ENCODE measurements around the gene DDIT3. TPM values are rescaled to one million over a fixed set of nuclear protein-coding genes. Genes with fewer than 3 reads are reported as not detected.
"Not testable (repeated sequence)": the region's sequence is repeated elsewhere in the genome, so short reads cannot be mapped to it uniquely, and the experiment has no call there.

DDIT3 gene
- total RNA-seq, 1 donor from 2014 or later: 34.8 TPM

DNA sequence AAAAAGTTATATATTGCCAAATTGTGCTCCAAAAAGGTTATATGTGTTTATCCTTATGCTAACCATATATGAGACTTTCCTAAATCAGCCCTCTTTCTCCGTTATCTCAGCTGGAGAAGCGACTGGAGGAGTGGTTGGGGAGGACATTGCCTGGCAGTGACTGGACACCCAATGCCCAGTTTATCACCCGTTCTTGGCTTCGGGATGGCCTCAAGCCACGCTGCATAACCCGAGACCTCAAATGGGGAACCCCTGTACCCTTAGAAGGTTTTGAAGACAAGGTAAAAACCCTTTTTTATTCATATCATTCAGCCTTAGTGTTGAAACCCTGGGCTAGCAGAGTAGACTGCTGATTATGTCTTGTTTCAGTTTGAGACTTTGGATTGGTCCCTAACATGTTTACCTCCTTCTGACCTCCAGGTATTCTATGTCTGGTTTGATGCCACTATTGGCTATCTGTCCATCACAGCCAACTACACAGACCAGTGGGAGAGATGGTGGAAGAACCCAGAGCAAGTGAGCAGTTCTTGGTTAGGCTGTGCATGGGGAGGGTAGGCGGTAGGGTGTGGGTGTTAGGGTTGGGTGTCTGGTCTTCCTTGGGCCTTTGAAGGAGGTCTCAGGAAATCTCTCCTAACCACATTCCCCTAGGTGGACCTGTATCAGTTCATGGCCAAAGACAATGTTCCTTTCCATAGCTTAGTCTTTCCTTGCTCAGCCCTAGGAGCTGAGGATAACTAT lies 8.6 kb downstream of the DDIT3 start:
- no peak for ATAC-seq

DNA sequence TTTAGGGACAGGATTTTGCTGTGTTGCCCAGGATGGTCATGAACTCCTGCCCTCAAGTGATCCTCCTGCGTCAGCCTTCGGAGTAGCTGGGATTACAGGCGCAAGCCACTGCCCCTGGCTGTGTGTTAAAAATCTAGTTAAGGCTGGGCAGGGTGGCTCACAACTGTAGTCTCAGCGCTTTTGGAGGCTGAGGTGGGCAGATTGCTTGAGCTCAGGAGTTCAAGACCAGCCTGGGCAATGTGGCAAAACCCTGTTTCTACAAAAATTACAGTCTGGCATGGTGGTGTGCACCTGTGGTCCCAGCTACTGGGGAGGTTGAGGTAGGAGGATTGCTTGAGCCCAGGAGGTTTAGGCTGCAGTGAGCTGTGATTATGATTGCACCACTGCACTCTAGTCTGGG lies 9.2 kb downstream of the DDIT3 start:
- ATAC-seq: no peak

DNA sequence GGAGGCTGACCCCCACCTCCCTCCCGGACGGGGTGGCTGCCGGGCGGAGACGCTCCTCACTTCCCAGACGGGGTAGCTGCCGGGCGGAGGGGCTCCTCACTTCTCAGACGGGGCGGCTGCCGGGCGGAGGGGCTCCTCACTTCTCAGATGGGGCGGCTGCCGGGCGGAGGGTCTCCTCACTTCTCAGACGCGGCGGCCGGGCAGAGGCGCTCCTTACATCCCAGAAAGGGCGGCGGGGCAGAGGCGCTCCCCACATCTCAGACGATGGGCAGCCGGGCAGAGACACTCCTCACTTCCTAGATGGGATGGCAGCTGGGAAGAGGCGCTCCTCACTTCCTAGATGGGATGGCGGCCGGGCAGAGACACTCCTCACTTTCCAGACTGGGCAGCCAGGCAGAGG lies 12.5 kb downstream of the DDIT3 start:
- ATAC-seq: not testable (repeated sequence)

DNA sequence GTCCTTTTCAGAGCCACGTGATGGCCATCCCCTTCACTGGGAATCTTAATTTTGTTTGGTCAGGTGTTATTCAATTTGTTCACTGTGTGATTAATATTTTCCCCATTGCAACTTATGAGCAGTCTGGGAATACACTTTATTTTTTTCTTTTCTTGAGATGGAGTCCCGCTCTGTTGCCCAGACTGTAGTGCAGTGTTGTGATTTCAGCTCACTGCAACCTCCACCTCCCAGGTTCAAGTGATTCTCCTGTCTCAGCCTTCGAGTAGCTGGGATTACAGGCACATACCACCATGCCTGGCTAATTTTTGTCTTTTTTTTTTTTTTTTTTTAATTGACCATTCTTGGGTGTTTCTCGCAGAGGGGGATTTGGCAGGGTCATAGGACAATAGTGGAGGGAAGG lies 13.8 kb downstream of the DDIT3 start:
- not testable (repeated sequence) for ATAC-seq

DNA sequence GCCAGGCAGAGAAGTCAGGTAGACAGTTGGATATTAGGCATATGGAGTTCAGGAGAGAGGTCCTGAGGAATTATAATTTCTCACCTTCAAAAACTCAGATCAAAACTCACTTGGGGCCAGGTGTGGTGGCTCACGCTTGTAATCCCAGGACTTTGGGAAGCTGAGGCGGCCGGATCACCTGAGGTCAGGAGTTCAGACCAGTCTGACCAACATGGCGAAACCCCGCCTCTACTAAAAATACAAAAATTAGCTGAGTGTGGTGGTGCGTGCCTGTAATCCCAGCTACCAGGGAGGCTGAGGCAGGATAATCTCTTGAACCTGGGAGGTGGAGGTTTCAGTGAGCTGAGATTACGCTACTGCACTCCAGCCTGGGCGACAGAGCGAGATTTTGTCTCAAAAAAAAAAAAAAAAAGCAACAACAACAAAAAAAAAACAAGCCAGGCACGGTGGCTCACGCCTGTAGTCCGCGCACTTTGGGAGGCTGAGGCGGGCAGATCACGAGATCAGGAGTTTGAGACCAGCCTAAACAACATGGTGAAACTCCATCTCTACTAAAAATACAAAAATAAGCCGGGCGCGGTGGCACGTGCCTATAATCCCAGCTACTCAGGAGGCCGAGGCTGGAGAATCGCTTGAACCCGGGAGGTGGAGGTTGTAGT lies 17.9 kb downstream of the DDIT3 start:
- ATAC-seq: not testable (repeated sequence)

DNA sequence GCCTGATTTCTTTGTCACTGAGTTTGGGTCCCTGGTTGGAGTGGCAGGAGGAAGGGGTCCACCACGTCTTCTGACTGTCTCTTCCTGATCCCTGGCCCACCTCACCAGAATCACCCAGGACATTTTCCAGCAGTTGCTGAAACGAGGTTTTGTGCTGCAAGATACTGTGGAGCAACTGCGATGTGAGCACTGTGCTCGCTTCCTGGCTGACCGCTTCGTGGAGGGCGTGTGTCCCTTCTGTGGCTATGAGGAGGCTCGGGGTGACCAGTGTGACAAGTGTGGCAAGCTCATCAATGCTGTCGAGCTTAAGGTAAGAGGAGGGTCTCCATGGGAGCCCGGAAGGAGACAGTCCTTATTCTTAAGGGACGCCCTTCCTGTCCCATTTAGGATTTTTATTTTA lies 20.1 kb downstream of the DDIT3 start:
- no peak for ATAC-seq

DNA sequence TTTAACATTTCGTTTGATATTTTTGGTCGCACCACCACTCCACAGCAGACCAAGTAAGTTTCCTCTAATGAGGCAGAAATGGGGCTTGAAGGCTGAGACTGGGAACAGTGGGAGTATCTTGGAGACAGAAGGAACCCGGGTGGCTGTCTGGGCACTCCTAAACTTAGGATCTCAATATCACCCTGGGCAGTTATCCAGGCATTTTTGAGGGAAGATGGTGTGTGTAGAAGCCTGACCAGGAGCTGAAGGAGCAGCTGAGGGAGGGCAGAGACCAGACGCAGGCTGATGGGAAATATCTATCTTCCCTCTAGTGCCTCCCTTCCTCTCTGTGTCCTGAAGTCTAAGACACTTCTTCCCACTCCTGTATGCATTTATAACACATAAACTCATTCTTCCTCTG lies 21.7 kb downstream of the DDIT3 start:
- peak; percentile 9 for ATAC-seq

DNA sequence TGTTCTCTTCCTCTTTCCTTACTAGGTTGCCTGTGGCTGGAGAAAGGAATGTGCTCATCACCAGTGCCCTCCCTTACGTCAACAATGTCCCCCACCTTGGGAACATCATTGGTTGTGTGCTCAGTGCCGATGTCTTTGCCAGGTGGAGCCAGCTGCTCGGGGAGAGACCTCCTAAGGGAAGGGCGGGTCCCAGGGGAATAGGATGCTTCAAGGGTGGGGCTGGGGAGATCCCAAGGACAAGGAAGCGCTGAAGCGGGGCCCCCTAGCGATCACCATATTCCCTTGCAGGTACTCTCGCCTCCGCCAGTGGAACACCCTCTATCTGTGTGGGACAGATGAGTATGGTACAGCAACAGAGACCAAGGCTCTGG lies 22.2 kb downstream of the DDIT3 start:
- ATAC-seq: peak; percentile 27

DNA sequence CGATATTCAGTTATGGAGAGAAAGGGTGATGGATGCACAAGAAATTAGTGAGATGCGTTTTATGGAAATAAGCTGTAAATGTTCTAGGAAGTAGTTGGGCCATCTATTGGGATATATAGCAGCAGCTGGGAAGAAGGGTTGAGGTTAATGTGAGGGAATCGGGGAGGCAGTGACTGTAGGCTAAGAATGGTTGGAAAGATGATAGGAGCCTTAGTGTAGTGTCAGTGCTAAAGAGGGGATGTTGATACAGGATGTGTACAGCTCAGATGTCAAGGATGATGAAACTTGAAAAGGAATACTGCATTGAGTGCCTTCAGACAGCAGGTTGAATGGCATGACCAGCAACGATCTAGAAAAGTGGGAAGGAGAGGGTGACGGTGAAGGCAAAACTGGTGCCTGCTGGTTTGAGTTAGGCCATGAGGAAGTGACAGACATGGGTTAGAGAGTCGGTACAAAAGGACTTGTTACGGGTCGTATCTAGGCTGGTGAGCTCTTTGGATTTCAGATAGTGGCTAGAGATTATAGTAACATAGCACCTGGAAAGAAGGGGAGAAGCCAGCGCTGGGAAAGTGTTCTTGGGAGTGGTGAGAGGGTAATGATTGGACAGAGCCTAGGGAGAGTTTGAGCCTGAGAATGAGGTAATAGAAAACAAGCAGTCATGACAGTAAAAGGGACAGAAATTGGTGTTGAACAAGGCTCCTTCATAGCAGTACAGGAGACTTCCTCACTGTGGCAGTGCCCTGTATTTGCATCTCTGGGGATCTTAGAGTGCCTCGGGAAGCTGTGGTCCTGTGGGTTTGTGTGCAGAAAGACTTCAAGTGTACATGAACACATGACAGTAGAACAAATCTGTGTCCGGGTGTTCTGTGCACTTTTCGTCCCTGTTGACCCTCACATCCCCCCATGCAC lies 22.8 kb downstream of the DDIT3 start:
- peak; percentile 24 for ATAC-seq

DNA sequence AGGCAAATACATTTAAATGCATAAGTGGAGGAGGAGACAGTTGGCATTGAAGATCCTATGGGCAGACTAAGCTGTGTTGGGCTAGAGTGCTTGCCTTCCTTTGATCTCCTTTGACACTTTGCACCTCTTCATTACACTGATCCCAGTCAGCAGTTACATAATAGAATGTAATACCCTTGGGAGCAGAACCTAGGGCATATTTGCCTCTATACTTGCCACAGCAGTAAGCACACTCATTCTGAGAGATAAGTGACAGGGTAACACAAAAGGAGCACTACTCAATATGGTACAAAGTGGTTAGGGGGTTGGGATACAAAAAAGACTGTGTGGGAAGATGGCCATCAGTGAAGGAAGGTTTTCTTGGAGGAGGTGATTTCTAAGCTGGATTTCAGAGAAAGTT lies 23.5 kb downstream of the DDIT3 start:
- ATAC-seq: no peak

DNA sequence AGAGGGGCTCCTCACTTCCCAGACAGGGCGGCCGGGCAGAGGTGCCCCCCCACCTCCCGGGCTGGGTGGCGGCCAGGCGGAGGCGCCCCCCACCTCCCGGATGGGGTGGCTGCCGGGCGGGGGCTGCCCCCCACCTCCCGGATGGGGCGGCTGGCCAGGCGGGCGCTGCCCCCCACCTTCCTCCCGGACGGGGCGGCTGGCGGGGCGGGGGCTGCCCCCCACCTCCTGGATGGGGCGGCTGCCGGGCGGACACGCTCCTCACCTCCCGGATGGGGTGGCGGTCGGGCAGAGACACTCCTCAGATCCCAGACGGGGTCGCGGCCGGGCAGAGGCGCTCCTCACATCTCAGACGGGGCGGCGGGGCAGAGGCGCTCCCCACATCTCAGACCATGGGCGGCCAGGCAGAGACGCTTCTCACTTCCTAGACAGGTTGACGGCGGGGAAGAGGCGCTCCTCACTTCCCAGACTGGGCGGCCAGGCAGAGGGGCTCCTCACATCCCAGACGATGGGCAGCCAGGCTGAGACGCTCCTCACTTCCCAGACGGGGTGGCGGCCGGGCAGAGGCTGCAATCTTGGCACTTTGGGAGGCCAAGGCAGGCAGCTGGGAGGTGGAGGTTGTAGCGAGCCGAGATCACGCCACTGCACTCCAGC lies 25.1 kb downstream of the DDIT3 start:
- not testable (repeated sequence) for ATAC-seq

DNA sequence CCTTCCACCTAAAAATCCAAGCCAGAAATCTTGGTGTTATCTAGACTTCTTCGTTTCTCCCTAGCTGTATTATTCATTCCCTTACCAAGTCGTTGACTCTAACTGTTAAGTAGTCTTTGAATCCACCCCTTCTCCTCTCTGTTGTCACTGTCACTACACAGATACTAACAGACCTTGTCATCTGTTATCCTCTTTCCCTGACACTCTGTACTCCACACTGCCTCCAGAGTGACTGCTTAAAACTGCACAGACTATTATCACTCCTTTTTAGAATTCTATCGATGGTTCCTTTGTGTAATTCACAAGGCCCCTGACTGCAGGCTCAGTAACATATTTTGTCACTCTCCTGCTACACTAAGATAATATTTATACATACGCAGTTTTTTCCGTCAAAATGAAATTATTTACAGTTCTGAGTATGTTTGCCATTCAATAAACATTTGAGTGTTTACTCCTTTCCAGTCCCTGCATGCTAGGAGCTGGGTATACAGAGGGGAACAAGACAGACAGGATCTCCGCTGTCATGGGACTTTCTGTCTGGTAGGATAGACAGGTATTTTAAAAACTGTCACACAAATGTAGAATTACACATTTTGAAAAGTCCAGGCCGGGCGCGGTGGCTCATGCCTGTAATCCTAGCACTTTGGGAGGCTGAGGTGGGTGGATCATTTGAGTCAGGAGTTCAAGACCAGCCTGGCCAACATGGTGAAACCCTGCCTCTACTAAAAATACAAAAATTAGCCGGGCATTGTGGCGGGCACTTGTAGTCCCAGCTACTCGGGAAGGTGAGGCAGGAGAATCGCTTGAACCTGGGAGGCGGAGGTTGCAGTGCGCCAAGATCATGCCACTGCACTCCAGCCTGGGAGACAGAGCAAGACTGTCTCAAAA lies 28.7 kb downstream of the DDIT3 start:
- ATAC-seq: no peak

DNA sequence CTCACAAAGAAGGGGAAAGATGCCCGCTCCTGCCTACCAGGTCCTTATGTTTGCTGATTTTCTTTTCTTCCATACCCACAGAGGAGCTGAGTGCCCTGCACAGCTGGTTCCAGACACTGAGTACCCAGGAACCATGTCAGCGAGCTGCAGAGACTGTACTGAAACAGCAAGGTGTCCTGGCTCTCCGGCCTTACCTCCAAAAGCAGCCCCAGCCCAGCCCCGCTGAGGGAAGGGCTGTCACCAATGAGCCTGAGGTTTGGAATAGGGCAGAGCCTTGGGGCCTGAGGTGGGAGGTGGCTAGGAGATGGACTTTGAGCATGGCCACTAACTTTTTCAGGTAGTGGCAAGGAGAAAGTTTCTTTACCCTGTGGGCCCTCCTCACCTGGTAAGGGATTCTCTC lies 30.2 kb downstream of the DDIT3 start:
- ATAC-seq: no peak

DNA sequence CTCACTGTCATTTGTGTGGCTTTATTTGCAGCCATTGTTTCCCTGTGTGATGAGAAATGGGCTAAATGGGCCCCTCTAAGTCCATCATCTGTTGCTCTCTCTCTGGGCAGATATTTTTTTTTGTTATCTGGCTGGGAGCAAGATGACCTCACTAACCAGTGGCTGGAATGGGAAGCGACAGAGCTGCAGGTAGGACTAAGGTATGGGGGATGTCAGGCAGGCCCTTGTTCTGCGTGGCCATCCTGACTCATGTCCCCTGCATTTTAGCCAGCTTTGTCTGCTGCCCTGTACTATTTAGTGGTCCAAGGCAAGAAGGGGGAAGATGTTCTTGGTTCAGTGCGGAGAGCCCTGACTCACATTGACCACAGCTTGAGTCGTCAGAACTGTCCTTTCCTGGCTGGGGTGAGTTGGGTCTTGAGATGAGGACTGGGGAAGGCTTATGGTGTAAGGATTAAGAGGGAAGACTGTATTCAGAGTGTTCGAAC lies 31.1 kb downstream of the DDIT3 start:
- ATAC-seq: no peak

DNA sequence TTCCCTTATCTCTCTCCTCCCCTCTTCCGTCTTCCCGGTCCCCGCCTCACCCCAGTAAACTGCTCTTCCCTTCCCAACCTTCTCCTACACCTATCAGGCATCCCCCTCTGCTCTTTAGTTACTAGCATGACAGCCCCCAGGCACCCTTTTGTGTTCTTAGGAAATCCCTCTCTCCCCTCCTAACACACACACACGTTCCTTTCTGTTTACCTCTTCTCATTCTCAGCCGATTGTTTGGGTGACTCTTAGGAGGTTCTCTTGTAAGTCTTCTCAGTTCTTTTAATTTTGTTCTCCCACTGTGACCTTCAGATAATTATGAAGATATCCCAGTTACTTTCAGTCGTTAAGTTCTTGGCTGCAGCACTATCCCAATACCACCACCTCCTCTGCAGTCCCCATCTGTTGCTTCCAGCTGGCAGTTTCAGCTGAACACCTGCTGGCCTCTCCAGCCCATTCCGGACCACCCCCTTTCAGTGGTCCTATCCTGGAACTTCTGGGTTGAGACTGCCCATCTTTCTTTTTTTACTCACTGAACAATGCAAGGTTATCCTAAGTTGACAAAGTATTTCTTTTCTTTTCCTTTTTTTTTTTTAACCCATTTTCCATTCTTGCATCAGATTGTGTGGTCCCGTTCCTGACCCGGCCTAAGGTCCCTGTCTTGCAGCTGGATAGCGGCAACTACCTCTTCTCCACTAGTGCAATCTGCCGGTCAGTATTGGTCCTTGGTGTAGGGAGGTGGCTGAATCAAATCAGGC lies 31.7 kb downstream of the DDIT3 start:
- ATAC-seq: peak; percentile 24

DNA sequence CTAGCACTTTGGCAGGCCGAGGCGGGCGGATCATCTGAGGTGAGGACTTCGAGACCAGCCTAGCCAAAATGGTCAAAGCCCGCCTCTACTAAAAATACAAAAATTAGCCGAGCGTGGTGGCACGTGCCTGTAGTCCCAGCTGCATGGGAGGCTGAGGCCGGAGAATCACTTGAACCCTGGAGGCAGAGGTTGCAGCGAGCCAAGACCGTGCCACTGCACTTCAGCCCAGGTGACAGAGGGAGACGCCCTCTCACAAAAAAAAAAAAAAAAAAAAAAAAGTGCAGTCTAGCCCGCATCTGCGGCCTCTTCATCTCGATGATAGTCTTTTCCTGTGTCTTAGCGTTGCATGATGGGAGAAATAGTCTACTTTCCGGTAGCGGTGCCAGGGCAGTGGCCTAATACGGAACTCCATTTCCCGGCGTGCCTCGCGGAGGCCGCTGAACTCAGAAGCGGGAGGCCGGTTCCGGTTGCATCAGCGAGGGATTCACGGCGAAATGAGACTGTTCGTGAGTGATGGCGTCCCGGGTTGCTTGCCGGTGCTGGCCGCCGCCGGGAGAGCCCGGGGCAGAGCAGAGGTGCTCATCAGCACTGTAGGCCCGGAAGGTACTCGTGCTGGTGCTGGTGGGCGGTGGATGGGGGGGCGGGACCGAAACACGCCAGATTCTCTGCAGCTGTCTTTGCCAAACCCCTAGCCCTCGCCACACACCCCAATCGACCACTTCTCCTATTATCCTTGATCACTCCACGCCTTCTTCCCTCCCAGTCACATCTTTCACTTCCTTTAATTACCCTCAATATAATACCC lies 32.5 kb downstream of the DDIT3 start, which contains the start of gene MARS1:
TSS of gene MARS1 (plus strand) at position 472 of the 805 bp plus-strand sequence. CDS start at position 495, 23 bp downstream.
- ATAC-seq: peak; percentile 96

DNA sequence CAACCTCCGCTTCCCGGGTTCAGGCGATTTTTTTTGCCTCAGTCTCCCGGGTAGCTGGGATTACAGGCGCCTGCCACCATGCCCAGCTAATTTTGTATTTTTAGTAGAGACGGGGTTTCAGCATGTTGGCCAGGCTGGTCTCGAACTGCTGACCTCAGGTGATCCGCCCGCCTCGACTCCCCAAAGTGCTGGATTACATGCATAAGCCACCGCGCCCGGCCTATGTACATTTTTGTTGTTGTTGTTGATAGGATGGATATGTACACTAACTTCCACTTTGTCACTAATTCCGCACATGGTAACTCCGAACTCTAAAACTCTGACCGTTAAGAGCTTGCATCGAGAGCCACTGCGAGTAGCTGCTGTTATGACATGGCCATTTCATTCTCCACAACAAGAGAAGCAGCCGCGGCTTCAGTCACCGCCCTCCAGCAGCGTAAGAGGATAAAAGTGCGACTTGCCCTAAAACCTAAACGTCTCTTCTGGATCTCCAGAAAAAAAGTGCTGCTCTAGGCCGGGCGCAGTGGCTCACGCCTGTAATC lies 33.2 kb downstream of the DDIT3 start:
- ATAC-seq: no peak

DNA sequence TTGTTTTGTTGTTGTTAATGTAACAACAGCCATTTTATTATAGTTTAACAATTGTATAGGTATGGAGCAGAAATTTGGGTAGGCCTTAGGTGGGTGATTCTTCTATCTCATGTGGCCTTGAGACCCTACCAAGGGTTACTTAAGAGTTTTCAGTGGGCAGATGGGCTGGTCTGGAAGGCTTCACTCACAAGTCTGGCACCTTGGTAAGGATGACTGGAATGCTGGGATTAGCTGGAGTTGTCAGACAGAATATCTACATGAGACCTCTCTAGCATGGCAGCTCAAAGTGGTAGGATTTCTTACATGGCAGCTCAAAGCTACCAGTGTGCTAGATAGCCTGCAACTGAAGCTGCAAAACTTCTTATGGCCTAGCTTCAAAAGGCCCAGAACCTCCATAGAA lies 34.6 kb downstream of the DDIT3 start:
- ATAC-seq: no peak

DNA sequence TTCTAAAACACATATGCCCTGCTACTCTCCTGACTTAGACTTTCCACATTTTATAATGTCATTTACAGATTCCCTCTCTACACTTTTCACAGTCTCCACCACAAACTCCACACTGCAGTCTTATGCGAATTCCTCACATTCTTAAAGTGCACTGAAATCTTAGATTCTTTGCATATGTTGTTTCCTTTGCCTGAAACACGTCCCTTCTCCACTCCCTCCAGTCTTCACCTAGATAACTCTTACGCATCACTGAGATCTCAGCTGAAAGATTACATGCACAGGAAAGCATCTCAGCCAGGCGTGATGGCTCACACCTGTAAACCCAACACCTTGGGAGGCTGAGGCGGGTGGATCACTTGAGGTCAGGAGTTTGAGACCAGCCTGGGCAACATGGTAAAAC lies 36.8 kb downstream of the DDIT3 start:
- no peak for ATAC-seq

DNA sequence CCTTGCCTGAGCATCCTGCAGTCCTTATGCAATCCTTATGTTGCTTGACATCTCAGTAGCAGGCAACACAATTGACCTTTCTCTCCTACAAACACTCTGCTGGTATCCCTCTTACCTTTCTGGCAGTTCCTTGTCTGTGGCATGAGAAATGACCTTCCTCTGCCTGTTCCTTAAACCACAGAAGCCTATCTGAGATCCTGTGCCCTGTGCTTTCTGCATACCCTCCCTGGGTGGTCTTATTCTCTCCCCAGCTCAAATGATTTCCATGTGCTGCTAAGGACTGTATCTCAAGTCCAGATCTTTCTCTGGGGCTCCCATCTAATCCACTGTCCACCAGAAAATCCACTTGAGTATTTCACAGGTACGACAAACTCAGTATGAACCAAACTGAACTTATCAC lies 38.6 kb downstream of the DDIT3 start:
- ATAC-seq: no peak

All from esophagus mucosa (tissue), 1 donor.